Stomach (tissue), 4 donors: ENCODE measurements around the gene ANKRD23.

Experiments used
- POLR2AphosphoS5 ChIP-seq, 3 donors: sonication (generic); formaldehyde crosslinking; IDR thresholded peaks; one replicate each; pipeline ENCODE4 v1.6.1; 2016; ENCODE audit warnings: antibody characterized with exemption in 3 of 3
- TF ChIP-seq, protein P1 (sequence below), 7 experiments: fragments of 450-650 bp in 4 of 7; fragments of 200-600 bp in 3 of 7; sonication (generic) in 3 of 7; IDR thresholded peaks; one replicate each; pipeline ENCODE4 v1.5.1; 2016 to 2019; ENCODE audit warnings: antibody characterized with exemption in 7 of 7, control low read depth in 2 of 7, mild to moderate bottlenecking in 1 of 7

DNA sequence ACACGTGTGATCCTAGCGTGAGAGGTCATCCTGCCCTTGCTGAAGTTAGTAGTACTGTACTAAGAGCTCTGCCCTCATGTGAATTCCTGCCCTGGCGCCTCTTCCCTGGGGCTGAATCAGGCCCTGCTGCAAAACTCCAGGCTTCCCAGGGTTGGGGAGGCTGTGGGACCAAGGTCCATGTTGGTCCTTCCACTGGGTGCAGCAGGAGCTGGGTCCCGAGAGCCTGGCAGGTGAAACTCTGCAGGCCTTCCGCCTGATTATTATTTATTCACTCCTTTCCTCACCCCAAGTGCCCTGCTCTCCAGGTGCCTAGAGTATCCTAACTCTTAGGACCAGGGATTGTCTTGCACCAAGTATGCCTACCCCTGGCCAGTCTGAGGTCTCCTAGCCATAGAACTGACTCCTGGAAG, 33.0 kb downstream of the ANKRD23 start:
- TF ChIP-seq, protein P1, sequence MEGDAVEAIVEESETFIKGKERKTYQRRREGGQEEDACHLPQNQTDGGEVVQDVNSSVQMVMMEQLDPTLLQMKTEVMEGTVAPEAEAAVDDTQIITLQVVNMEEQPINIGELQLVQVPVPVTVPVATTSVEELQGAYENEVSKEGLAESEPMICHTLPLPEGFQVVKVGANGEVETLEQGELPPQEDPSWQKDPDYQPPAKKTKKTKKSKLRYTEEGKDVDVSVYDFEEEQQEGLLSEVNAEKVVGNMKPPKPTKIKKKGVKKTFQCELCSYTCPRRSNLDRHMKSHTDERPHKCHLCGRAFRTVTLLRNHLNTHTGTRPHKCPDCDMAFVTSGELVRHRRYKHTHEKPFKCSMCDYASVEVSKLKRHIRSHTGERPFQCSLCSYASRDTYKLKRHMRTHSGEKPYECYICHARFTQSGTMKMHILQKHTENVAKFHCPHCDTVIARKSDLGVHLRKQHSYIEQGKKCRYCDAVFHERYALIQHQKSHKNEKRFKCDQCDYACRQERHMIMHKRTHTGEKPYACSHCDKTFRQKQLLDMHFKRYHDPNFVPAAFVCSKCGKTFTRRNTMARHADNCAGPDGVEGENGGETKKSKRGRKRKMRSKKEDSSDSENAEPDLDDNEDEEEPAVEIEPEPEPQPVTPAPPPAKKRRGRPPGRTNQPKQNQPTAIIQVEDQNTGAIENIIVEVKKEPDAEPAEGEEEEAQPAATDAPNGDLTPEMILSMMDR (IDR thresholded peaks at IDR 0.05) = no peak
- TF ChIP-seq POLR2AphosphoS5 (IDR thresholded peaks at IDR 0.05) = no peak
